PC-9 (cell line): ENCODE data around the gene CILP2. TPM values are rescaled to one million over a fixed set of nuclear protein-coding genes. Genes with fewer than 3 reads are reported as not detected.

Source experiments
- BruUV-seq: library from RNA; stranded (reverse); fragments of 400-500 nt; replicated peaks from 2 replicates; lab custom pipeline; 2021; lab: Mats Ljungman, UMichigan
- CTCF ChIA-PET: fragments of 300-600 bp; sonication (Branson Sonifier 250); formaldehyde crosslinking; loops from one replicate; lab custom pipeline; 2022; ENCODE audit warnings: antibody characterized with exemption; lab: Charles Lee
- POLR2A ChIA-PET: fragments of 300-600 bp; sonication (Branson Sonifier 250); formaldehyde crosslinking; loops from one replicate; lab custom pipeline; 2022; ENCODE audit warnings: antibody characterized with exemption; ENCODE audit not compliant: unreplicated experiment; lab: Charles Lee
- DNase-seq, 2 experiments: peaks; one replicate each; pipeline versions ENCODE4 v3.0.0 to v3.0.0-alpha.2; 2015 to 2022; ENCODE audit warnings: mixed read lengths in 1 of 2
- H2AFZ ChIP-seq: fragments of 200-600 bp; sonication (generic); 2 replicates; pipeline ENCODE4 v1.8.1; 2017; ENCODE audit warnings: antibody characterized with exemption
- H3F3A ChIP-seq: fragments of 200-600 bp; sonication (generic); 2 replicates; pipeline ENCODE4 v1.8.1; 2017; ENCODE audit warnings: antibody characterized with exemption, mild to moderate bottlenecking, low read depth; ENCODE audit not compliant: insufficient read depth
- H3K27ac ChIP-seq: fragments of 200-600 bp; sonication (generic); 2 replicates; pipeline ENCODE4 v1.6.1; 2016; ENCODE audit warnings: mixed run types
- H3K27me3 ChIP-seq: fragments of 200-600 bp; sonication (generic); 2 replicates; pipeline ENCODE4 v1.6.1; 2016; ENCODE audit warnings: low read depth, mixed run types; ENCODE audit not compliant: insufficient read depth
- H3K36me3 ChIP-seq: fragments of 200-600 bp; sonication (generic); 2 replicates; pipeline ENCODE4 v1.6.1; 2016; ENCODE audit warnings: low read depth, mixed run types
- H3K4me1 ChIP-seq: fragments of 200-600 bp; sonication (generic); replicated peaks from 2 replicates; pipeline ENCODE4 v1.6.1; 2016; ENCODE audit warnings: mixed run types; ENCODE audit not compliant: insufficient read depth
- H3K4me2 ChIP-seq: fragments of 200-600 bp; sonication (generic); 2 replicates; pipeline ENCODE4 v1.6.1; 2017; ENCODE audit warnings: mixed run types
- H3K4me3 ChIP-seq: fragments of 200-600 bp; sonication (generic); 2 replicates; pipeline ENCODE4 v1.6.1; 2016; ENCODE audit warnings: mixed run types
- H3K79me2 ChIP-seq: fragments of 200-600 bp; sonication (generic); 2 replicates; pipeline ENCODE4 v1.6.1; 2017; ENCODE audit warnings: low read depth, mixed run types
- H3K9me2 ChIP-seq: fragments of 200-600 bp; sonication (generic); 2 replicates; pipeline ENCODE4 v1.8.1; 2017; ENCODE audit warnings: mild to moderate bottlenecking; ENCODE audit not compliant: insufficient read depth
- H3K9me3 ChIP-seq: fragments of 200-600 bp; sonication (generic); 2 replicates; pipeline ENCODE4 v1.8.1; 2016; ENCODE audit warnings: low read depth; ENCODE audit not compliant: insufficient read depth
- H4K20me1 ChIP-seq: fragments of 200-600 bp; sonication (generic); 2 replicates; pipeline ENCODE4 v1.8.1; 2017; ENCODE audit not compliant: insufficient read depth
- EZH2 ChIP-seq: fragments of 200-600 bp; sonication (generic); IDR thresholded peaks from 2 replicates; pipeline ENCODE4 v1.8.0; 2017; ENCODE audit warnings: antibody characterized with exemption, low read depth
- intact Hi-C: fragments of 100-400 bp; cut with micrococcal nuclease; formaldehyde crosslinking; loops from one replicate; pipeline ENCODE4 v1.10.0; 2022; ENCODE audit not compliant: unreplicated experiment
- total RNA-seq: library from RNA; stranded (reverse); gene quantifications from 2 replicates; pipeline ENCODE4 v1.2.3, GENCODE V29; 2021
- TF ChIP-seq, protein P1 (sequence below): fragments of 200-600 bp; sonication (generic); conservative IDR thresholded peaks from 2 replicates; pipeline ENCODE4 v1.6.1; 2017; ENCODE audit warnings: mixed run types, antibody characterized with exemption, mild to moderate bottlenecking, moderate library complexity

The CILP2 gene
- total RNA-seq, 1 experiment from 2014 or later: 1.1 TPM

DNA sequence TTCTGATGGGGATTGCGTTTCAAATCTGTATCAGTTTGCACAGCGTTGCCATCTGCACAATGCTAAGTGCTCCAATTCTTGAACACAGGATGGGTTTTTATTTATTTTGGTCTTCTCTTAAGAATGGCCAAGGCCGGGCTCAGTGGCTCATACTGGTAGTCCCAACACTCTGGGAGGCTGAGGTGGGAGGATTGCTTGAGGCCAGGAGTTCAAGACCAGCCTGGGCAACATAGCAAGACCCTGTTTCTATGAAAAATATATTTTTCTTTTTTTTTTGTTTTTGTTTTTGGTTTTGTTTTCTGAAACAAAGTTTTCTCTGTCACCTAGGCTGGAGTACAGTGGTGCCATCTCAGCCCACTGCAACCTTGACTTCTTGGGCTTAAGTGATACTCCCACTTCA lies 14.9 kb upstream of the CILP2 start:
- intact Hi-C loops: no loop called here
- Histone ChIP-seq H3K27me3 (no peaks in the 10 kb centered on the region), H3K4me2 (no peak overlapping the region), H3K4me3 (no peak overlapping the region), H2AFZ (no peak overlapping the region), H3K4me1 (no peaks in the 10 kb centered on the region), H3K79me2 (peaks cover 47% of the 10 kb centered on the region), H3K36me3 (peaks cover 10% of the 10 kb centered on the region; the same call in 1 of the 2 replicates), H3K27ac (no peak overlapping the region), H3K9me2 (no peaks in the 10 kb centered on the region), H4K20me1 (peaks cover 58% of the 10 kb centered on the region), H3K9me3 (no peaks in the 10 kb centered on the region), H3F3A (no peaks in the 10 kb centered on the region)
- no peak for DNase-seq
- BruUV-seq: no TSS peak
- CTCF ChIA-PET: no interaction called here
- POLR2A ChIA-PET: no interaction called here
- TF ChIP-seq EZH2: no peak
- TF ChIP-seq, protein P1, sequence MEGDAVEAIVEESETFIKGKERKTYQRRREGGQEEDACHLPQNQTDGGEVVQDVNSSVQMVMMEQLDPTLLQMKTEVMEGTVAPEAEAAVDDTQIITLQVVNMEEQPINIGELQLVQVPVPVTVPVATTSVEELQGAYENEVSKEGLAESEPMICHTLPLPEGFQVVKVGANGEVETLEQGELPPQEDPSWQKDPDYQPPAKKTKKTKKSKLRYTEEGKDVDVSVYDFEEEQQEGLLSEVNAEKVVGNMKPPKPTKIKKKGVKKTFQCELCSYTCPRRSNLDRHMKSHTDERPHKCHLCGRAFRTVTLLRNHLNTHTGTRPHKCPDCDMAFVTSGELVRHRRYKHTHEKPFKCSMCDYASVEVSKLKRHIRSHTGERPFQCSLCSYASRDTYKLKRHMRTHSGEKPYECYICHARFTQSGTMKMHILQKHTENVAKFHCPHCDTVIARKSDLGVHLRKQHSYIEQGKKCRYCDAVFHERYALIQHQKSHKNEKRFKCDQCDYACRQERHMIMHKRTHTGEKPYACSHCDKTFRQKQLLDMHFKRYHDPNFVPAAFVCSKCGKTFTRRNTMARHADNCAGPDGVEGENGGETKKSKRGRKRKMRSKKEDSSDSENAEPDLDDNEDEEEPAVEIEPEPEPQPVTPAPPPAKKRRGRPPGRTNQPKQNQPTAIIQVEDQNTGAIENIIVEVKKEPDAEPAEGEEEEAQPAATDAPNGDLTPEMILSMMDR: no peak

DNA sequence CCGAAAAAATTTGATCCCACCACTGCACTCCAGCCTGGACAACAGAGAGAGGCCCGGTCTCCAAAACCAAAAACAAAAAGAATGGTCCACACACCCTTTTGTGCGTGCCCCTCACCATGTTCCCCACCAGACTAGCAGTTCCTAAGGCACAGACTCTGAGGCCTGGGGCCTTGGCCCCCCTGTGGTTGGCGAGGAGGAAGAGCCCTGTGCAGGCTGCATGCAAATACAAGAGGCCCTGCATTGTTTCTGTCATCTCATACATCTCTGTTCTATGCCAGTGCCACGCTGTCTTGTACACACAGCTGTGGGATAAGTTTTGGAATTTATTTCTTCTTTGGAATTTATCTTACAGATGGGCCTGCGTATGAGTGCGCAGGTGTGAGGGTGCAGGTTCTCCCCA lies 14.0 kb upstream of the CILP2 start:
- CTCF ChIA-PET: no interaction called here
- BruUV-seq: no TSS peak
- Histone ChIP-seq H3K4me1 (no peaks in the 10 kb centered on the region), H3K9me3 (no peaks in the 10 kb centered on the region), H2AFZ (no peak overlapping the region), H3K36me3 (peaks cover 10% of the 10 kb centered on the region; the same call in 1 of the 2 replicates), H3K27me3 (no peaks in the 10 kb centered on the region), H3K9me2 (no peaks in the 10 kb centered on the region), H3K27ac (no peak overlapping the region), H3F3A (no peaks in the 10 kb centered on the region; the same call in 1 of the 2 replicates), H3K4me2 (no peak overlapping the region), H3K4me3 (no peak overlapping the region), H4K20me1 (peaks cover 56% of the 10 kb centered on the region), H3K79me2 (peaks cover 39% of the 10 kb centered on the region)
- TF ChIP-seq, protein P1: no peak
- TF ChIP-seq EZH2: no peak
- POLR2A ChIA-PET: no interaction called here
- intact Hi-C loops: no loop called here
- DNase-seq: no peak

DNA sequence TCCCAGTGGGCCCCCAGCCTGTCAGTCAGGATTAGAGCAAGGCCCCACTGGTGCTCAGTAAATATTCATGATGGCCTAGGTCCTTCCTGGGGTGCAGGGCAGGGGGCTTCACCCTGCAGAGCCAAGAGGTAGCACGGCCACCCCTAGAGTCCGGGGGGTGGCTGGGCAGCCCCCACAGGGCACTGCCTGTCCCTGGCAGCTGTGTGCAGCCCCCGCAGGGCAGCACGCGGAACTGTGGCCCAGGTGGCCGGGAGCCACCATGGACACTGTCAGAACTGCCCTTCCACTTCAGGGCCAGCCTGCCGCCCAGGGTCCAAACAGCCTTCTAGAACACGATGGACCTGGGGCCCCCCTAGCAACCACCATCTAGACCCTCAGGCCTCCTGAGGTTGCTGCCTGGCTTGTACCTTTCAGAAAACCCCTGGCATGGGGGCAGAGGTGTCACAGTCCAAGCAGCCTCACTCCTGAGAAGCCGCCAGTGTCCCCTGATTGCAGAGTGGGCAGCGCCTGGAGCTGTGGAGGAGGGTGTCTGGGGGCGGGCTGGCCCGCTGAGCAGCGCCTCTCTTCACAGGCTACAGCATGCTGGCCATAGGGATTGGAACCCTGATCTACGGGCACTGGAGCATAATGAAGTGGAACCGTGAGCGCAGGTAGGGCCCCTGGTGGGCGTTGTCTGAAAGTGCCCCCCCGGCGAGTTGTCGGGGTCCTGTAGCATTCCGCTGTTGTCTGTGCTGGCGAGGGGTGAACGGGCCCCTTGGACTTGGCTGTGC lies 12.3 kb upstream of the CILP2 start:
- intact Hi-C loops: no loop called here
- Histone ChIP-seq H3K4me1 (no peaks in the 10 kb centered on the region), H3K4me3 (no peak overlapping the region), H3F3A (peaks cover 6% of the 10 kb centered on the region), H3K79me2 (peaks cover 24% of the 10 kb centered on the region), H4K20me1 (peaks cover 51% of the 10 kb centered on the region), H3K36me3 (peaks cover 8% of the 10 kb centered on the region; the same call in 1 of the 2 replicates), H3K9me2 (no peaks in the 10 kb centered on the region), H3K27ac (no peak overlapping the region), H3K9me3 (no peaks in the 10 kb centered on the region), H2AFZ (no peak overlapping the region), H3K4me2 (no peak overlapping the region), H3K27me3 (no peaks in the 10 kb centered on the region)
- TF ChIP-seq, protein P1: no peak
- TF ChIP-seq EZH2: no peak
- no TSS peak for BruUV-seq
- POLR2A ChIA-PET: no interaction called here
- DNase-seq: no peak
- CTCF ChIA-PET: no interaction called here
